HG03060 (cell line): ENCODE measurements around the gene KRT71.
"Not testable (repeated sequence)": the region's sequence is repeated elsewhere in the genome, so short reads cannot be mapped to it uniquely, and the experiment has no call there.

Source experiments
- ATAC-seq: cut with Tn5 transposase; IDR thresholded peaks from one replicate; pipeline ENCODE4 v1.9.1; 2021; ENCODE audit warnings: low read depth, moderate number of reproducible peaks; ENCODE audit not compliant: unreplicated experiment

The KRT71 gene

GRCh38 chr12:52501490-52501889, 51.5 kb downstream of the KRT71 start:
- ATAC-seq: no peak

DNA sequence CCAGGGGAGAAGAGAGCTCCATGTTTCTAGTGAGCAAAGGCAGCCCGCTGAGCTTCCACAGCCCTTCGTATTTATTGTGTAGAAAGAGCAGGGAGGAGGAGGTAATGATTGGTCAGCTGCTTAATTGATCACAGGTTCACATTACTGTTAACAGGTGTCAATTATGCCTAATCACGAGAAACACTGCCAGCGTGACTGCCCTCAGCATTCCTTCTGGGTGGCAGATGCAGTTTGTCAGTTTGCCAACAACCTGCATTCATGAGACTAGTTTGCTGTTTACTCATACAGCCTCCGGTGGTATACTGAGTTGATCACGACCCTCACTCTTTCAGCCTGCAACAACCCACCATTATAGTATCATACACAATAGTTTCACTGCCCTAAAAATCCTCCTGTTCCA, 52.4 kb downstream of the KRT71 start:
- ATAC-seq: not testable (repeated sequence)

GRCh38 chr12:52499806-52500560, 53.0 kb downstream of the KRT71 start:
- ATAC-seq: no peak

GRCh38 chr12:52498946-52499345, 54.0 kb downstream of the KRT71 start:
- no peak for ATAC-seq

- ATAC-seq: no peak
These were observed 55.0 kb downstream of the KRT71 start for GRCh38 chr12:52497975-52498374.

- ATAC-seq: no peak
These were observed 56.3 kb downstream of the KRT71 start for GRCh38 chr12:52496590-52497071.

DNA sequence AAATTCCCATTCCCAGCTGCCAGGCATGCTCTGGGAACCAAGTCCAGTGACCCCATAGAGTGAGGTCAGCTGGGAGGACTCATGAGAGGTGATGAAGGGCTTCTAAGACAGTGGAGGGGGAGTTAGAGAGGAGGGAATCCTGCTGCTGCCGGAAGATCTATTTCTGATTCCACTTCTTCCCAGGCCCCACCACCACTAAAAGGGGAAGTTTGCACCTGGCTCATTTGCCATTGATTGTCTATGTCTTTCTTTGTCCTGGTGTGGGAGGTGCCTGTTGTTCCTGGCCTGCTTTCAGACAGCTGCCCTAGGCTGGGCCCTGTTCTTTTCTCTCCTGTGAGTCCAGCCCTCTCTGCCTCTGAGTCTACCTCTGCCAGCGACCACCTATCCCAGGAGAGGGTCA, 56.9 kb downstream of the KRT71 start:
- no peak for ATAC-seq

DNA sequence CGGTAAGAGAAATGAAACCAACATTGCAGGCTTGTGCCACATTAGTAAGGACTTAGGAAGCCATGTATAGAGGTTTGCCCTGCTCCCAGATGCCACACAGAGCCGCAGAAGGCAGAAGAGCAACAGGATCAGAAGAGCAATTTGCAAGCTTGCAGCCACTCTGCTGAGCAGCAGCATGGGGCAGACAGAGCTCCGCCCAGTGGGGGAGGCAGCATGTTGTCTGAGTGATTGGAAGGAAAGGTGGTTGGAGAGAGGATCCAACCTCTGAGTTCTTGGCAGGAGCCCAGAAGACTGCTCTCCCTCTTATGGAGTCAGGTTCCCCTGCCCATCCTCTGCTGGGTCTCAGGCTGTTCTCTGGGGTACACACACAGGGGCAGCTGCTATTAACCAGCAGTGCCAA, 57.6 kb downstream of the KRT71 start:
- ATAC-seq: no peak

DNA sequence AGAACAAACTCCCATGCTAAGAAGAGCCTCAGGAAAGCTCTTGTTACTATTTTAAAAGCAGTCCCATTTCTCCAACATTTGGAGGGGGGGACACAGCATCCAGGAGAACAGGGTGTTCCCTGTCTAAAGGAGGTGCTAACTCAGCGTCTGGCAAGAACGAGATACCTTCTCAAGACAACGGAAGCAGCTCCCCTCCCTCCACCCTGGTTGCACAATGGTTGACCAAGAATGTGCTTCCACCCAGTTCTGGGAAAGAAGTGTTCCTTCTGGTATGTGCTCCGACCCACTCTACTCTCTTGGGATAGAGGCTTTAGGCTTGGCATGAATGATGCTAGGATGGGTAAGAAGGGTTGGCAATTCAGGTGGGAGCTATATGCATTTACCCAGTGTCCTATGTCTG, 58.4 kb downstream of the KRT71 start:
- no peak for ATAC-seq

- ATAC-seq: no peak
These were observed 58.8 kb downstream of the KRT71 start for GRCh38 chr12:52494100-52494499.
